Upper lobe of left lung (tissue), 6 donors: ENCODE data around the gene HDAC5. TPM values are rescaled to one million over a fixed set of nuclear protein-coding genes. Genes with fewer than 3 reads are reported as not detected.
A peak's percentile ranks its signal among the peaks of the same experiment; 100 is the strongest.

Experiments used
- ATAC-seq, 2 donors: fragments of 200-7000 bp; cut with Tn5 transposase; one replicate each; pipeline ENCODE4 v1.9.1; 2022; ENCODE audit warnings: mild to moderate bottlenecking in 2 of 2, moderate library complexity in 2 of 2; ENCODE audit not compliant: low FRiP score in 2 of 2
- DNase-seq, 2 donors: peaks; one replicate each; pipeline ENCODE4 v3.0.0-alpha.2; 2019 to 2020
- H3K27ac ChIP-seq, 4 donors: fragments of 200-600 bp; sonication (generic); one replicate each; pipeline ENCODE4 v1.5.1; 2016 to 2019
- H3K27me3 ChIP-seq, 4 donors: fragments of 200-600 bp; sonication (generic); one replicate each; pipeline ENCODE4 v1.5.1; 2017 to 2019
- H3K36me3 ChIP-seq, 4 donors: fragments of 200-600 bp; sonication (generic); one replicate each; pipeline ENCODE4 v1.5.1; 2016 to 2019
- H3K4me1 ChIP-seq, 4 donors: fragments of 200-600 bp; sonication (generic); one replicate each; pipeline ENCODE4 v1.5.1; 2018 to 2019
- H3K4me3 ChIP-seq, 4 donors: fragments of 200-600 bp; sonication (generic); one replicate each; pipeline ENCODE4 v1.5.1; 2017 to 2019; ENCODE audit warnings: mild to moderate bottlenecking in 2 of 4, moderate library complexity in 1 of 4
- H3K9me3 ChIP-seq, 4 donors: fragments of 200-600 bp; sonication (generic); one replicate each; pipeline ENCODE4 v1.5.1; 2018 to 2019
- EP300 ChIP-seq, 4 donors: sonication (generic); formaldehyde crosslinking; IDR thresholded peaks; one replicate each; pipeline ENCODE4 v1.5.1; 2017; ENCODE audit warnings: antibody characterized with exemption in 4 of 4, control low read depth in 2 of 4
- POLR2A ChIP-seq, 4 donors: fragments of 450-650 bp; IDR thresholded peaks; one replicate each; pipeline ENCODE4 v1.5.1; 2016 to 2017; ENCODE audit warnings: antibody characterized with exemption in 4 of 4, mild to moderate bottlenecking in 2 of 4
- POLR2AphosphoS5 ChIP-seq, 2 donors: sonication (generic); formaldehyde crosslinking; IDR thresholded peaks; one replicate each; pipeline ENCODE4 v1.5.1; 2017; ENCODE audit warnings: antibody characterized with exemption in 2 of 2
- WGBS, 2 donors: methylation state at CpG; one replicate each; pipeline ENCODE4 v1.1.5; 2017 to 2018; 5-methylcytosine and 5-hydroxymethylcytosine counted together
- total RNA-seq, 6 donors: library from RNA; depleted of rRNA in 4 of 6; stranded (reverse); fragments of >200 nt in 4 of 6; gene quantifications; one replicate each; pipeline versions ENCODE4 v1.1.0 to v1.2.1, GENCODE V29; 2016 to 2021
- TF ChIP-seq, protein P1 (sequence below), 6 experiments: fragments of 450-650 bp in 4 of 6; fragments of 200-600 bp in 2 of 6; sonication (generic) in 2 of 6; IDR thresholded peaks; one replicate each; pipeline ENCODE4 v1.5.1; 2016 to 2019; ENCODE audit warnings: antibody characterized with exemption in 6 of 6
- donor health status: DM: no; HTN: no; CAD: no; lungs with moderate emphysema.
- donor health status: DM: no; HTN: yes; CAD: no; lungs with severe emphysema.

Gene HDAC5
- total RNA-seq, 6 donors from 2014 or later: 59.9 to 138 (median 64.9) TPM

- Histone ChIP-seq H3K27me3 (no peaks in the 10 kb centered on the region), H3K36me3 (peaks cover 19 to 38% (median 35%) of the 10 kb centered on the region in 4 donors), H3K27ac (peak overlapping the region; percentile 86 to 92 (median 88)), H3K9me3 (no peaks in the 10 kb centered on the region), H3K4me1 (peaks cover 31 to 42% (median 36%) of the 10 kb centered on the region in 4 donors), H3K4me3 (peak overlapping the region in 3 of 4 donors; percentile 22 to 43 (median 29))
- WGBS, 2 donors: 13 to 21% methylated on average over 2 of the region's 2 CpGs
- TF ChIP-seq EP300 (IDR thresholded peaks at IDR 0.05) (no peak), POLR2AphosphoS5 (IDR thresholded peaks at IDR 0.05) (no peak), POLR2A (IDR thresholded peaks at IDR 0.05) (no peak)
- TF ChIP-seq, protein P1, sequence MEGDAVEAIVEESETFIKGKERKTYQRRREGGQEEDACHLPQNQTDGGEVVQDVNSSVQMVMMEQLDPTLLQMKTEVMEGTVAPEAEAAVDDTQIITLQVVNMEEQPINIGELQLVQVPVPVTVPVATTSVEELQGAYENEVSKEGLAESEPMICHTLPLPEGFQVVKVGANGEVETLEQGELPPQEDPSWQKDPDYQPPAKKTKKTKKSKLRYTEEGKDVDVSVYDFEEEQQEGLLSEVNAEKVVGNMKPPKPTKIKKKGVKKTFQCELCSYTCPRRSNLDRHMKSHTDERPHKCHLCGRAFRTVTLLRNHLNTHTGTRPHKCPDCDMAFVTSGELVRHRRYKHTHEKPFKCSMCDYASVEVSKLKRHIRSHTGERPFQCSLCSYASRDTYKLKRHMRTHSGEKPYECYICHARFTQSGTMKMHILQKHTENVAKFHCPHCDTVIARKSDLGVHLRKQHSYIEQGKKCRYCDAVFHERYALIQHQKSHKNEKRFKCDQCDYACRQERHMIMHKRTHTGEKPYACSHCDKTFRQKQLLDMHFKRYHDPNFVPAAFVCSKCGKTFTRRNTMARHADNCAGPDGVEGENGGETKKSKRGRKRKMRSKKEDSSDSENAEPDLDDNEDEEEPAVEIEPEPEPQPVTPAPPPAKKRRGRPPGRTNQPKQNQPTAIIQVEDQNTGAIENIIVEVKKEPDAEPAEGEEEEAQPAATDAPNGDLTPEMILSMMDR (IDR thresholded peaks at IDR 0.05): no peak
- DNase-seq (no peak), ATAC-seq (no peak)
These were observed 28.1 kb downstream of the HDAC5 start for GRCh38 chr17:44095388-44095646.

DNA sequence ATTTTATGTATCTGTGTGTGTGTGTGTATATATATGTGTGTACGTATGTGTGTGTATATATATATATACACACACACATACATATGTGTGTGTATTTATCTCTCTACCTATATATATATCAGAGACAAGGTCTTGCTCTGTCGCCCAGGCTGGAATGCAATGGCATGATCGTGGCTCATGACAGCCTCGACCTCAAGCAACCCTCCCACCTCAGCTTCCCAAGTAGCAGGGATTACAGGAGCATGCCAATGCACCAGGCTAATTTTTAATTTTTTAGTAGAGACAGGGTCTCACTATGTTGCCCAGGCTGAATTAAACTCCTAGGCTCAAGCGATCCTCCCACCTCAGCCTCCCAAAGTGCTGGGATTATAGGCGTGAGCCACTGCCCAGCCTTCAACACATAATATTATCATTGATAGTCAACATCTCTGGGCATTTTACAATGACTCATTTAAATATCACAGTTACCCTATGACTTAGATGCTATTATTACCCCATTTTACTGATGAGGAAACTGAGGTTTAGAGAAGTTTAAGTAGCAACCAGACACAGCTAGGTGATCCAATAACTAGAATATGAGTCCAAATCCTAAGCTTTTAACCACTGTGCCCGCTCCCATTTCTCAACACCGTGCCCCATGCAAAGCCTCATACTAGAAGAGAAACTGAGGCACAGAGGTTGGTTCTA lies 28.6 kb downstream of the HDAC5 start:
- Histone ChIP-seq H3K9me3 (no peaks in the 10 kb centered on the region), H3K27me3 (no peaks in the 10 kb centered on the region), H3K36me3 (peaks cover 19 to 42% (median 37%) of the 10 kb centered on the region in 4 donors), H3K4me3 (no peak overlapping the region), H3K4me1 (peaks cover 31 to 42% (median 36%) of the 10 kb centered on the region in 4 donors), H3K27ac (peak overlapping the region; percentile 86 to 92 (median 88))
- ATAC-seq (no peak), DNase-seq (no peak)
- TF ChIP-seq POLR2A (IDR thresholded peaks at IDR 0.05) (no peak), EP300 (IDR thresholded peaks at IDR 0.05) (no peak), POLR2AphosphoS5 (IDR thresholded peaks at IDR 0.05) (no peak)
- TF ChIP-seq, protein P1 (IDR thresholded peaks at IDR 0.05): no peak
- 90 to 92% methylated on average over 8 of the region's 8 CpGs for WGBS, 2 donors

DNA sequence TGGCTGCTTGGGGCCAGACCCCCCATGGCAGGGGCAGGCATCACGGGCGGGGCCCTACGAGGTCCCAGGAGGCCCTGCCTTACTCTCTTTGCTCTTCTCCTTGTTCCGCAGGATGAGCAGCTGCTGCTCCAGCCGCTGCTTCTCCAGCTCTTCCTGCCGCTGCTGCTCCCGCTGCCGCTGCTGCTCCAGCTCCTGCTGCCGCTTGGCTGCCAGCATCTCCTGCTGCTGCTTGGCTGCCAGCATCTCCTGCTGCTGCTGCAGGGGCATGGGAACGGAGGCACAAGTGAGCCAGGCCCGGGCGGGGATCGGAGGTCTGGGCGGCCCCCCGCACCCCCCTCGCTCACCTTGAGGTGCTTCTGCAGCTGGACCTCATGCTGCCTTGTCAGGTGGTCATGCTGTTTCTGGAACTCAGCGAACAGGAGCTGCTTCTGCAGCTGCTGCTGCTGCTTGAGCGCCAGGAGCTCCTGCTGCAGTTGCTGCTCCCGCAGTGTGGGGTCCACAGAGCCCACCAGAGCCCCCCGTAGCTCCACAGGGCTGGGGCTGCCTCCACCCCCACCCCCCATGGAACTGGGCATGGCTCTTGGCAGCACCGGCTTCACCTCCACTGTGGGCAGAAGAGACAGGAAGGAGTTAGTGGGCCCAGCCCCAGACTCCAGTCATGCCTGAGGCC lies 30.1 kb downstream of the HDAC5 start:
- H3K36me3 ChIP-seq: peaks cover 28 to 54% (median 44%) of the 10 kb centered on the region in 4 donors
- WGBS, 2 donors: 92 to 96% methylated on average over 9 to 13 of the region's 21 CpGs

GRCh38 chr17:44092051-44092450 lies 31.4 kb downstream of the HDAC5 start:
- Histone ChIP-seq H3K36me3 (peaks cover 32 to 64% (median 55%) of the 10 kb centered on the region in 4 donors), H3K27me3 (no peaks in the 10 kb centered on the region), H3K4me1 (peaks cover 21 to 23% (median 22%) of the 10 kb centered on the region in 4 donors), H3K9me3 (no peaks in the 10 kb centered on the region), H3K4me3 (no peak overlapping the region), H3K27ac (no peak overlapping the region)
- no peak for ATAC-seq
- TF ChIP-seq EP300 (IDR thresholded peaks at IDR 0.05): no peak
- TF ChIP-seq, protein P1 (IDR thresholded peaks at IDR 0.05): no peak
- no peak for TF ChIP-seq POLR2AphosphoS5 (IDR thresholded peaks at IDR 0.05)
- TF ChIP-seq POLR2A (IDR thresholded peaks at IDR 0.05): no peak
- 90 to 93% methylated on average over 8 to 11 of the region's 11 CpGs for WGBS, 2 donors
- no peak for DNase-seq

More for the DNA sequence above, 30.1 kb downstream of the HDAC5 start:
- Histone ChIP-seq H3K9me3 (no peaks in the 10 kb centered on the region), H3K4me1 (peaks cover 31 to 36% (median 35%) of the 10 kb centered on the region in 4 donors), H3K27ac (no peak overlapping the region), H3K4me3 (no peak overlapping the region), H3K27me3 (no peaks in the 10 kb centered on the region)
- DNase-seq: peak in 1 of 2 donors; percentile 71
- ATAC-seq: no peak
- TF ChIP-seq, protein P1 (IDR thresholded peaks at IDR 0.05): no peak
- no peak for TF ChIP-seq POLR2A (IDR thresholded peaks at IDR 0.05)
- TF ChIP-seq POLR2AphosphoS5 (IDR thresholded peaks at IDR 0.05): no peak
- TF ChIP-seq EP300 (IDR thresholded peaks at IDR 0.05): no peak
